Measurements from ENCODE around the gene PTPRJ.
A peak's percentile ranks its signal among the peaks of the same experiment; 100 is the strongest.
"Not testable (repeated sequence)": the region's sequence is repeated elsewhere in the genome, so short reads cannot be mapped to it uniquely, and the experiment has no call there.

Gene PTPRJ

GRCh38 chr11:48020092-48020755 lies 39.9 kb downstream of the PTPRJ start:
- DNase-seq, result no peak

- DNase-seq, result not testable (repeated sequence)
Observed at GRCh38 chr11:48021201-48021820, 41.0 kb downstream of the PTPRJ start.

- no peak for DNase-seq
Observed at GRCh38 chr11:48022445-48022844, 42.1 kb downstream of the PTPRJ start.

GRCh38 chr11:48023608-48024007 lies 43.2 kb downstream of the PTPRJ start:
- DNase-seq, result not testable (repeated sequence)

GRCh38 chr11:48024635-48025071 lies 44.3 kb downstream of the PTPRJ start:
- no peak for DNase-seq

- no peak for DNase-seq
Observed at GRCh38 chr11:48025293-48025983, 45.1 kb downstream of the PTPRJ start.

- DNase-seq, result no peak
Observed at GRCh38 chr11:48025984-48026340, 45.6 kb downstream of the PTPRJ start.

GRCh38 chr11:48028914-48029680 lies 48.7 kb downstream of the PTPRJ start:
- DNase-seq, result peak; percentile 15

GRCh38 chr11:48029681-48030290 lies 49.4 kb downstream of the PTPRJ start:
- DNase-seq, result no peak

GRCh38 chr11:48031602-48032001 lies 51.2 kb downstream of the PTPRJ start:
- no peak for DNase-seq

- no peak for DNase-seq
Observed at GRCh38 chr11:48032721-48033120, 52.4 kb downstream of the PTPRJ start.

GRCh38 chr11:48033918-48034341 lies 53.6 kb downstream of the PTPRJ start:
- DNase-seq, result no peak

- DNase-seq, result peak; percentile 74
Observed at GRCh38 chr11:48034926-48035871, 54.8 kb downstream of the PTPRJ start.

GRCh38 chr11:48036011-48036410 lies 55.7 kb downstream of the PTPRJ start:
- no peak for DNase-seq

- no peak for DNase-seq
Observed at GRCh38 chr11:48036466-48036865, 56.1 kb downstream of the PTPRJ start.

GRCh38 chr11:48037709-48038468 lies 57.5 kb downstream of the PTPRJ start:
- DNase-seq, result no peak

GRCh38 chr11:48040830-48041444 lies 60.6 kb downstream of the PTPRJ start:
- DNase-seq, result no peak

- peak; percentile 76 for DNase-seq
Observed at GRCh38 chr11:48041877-48042695, 61.7 kb downstream of the PTPRJ start.
